Loucy (cell line): Measurements from ENCODE around the gene ENKD1.

Experiments used
- H2AFZ ChIP-seq: fragments of 200-600 bp; sonication (generic); 2 replicates; pipeline ENCODE4 v1.6.0; 2016; ENCODE audit warnings: antibody characterized with exemption, mild to moderate bottlenecking, low read length, moderate library complexity
- H3F3A ChIP-seq: fragments of 200-600 bp; 2 replicates; pipeline ENCODE4 v1.6.0; 2016; ENCODE audit warnings: antibody characterized with exemption, low read depth, mild to moderate bottlenecking
- H3K27me3 ChIP-seq: fragments of 200-600 bp; sonication (generic); 2 replicates; pipeline ENCODE4 v1.6.1; 2014; ENCODE audit warnings: low read length, mild to moderate bottlenecking; ENCODE audit not compliant: insufficient read depth, poor library complexity, severe bottlenecking
- H3K36me3 ChIP-seq: fragments of 200-600 bp; sonication (generic); 2 replicates; pipeline ENCODE4 v1.6.1; 2016; ENCODE audit warnings: low read length; ENCODE audit not compliant: insufficient read depth
- H3K4me1 ChIP-seq: fragments of 200-600 bp; sonication (generic); 2 replicates; pipeline ENCODE4 v1.5.1; 2014; ENCODE audit warnings: low read length, mild to moderate bottlenecking; ENCODE audit not compliant: insufficient read depth, poor library complexity, severe bottlenecking
- H3K4me2 ChIP-seq: fragments of 200-600 bp; sonication (generic); 2 replicates; pipeline ENCODE4 v1.6.0; 2014; ENCODE audit warnings: antibody characterized with exemption, low read length, low read depth, mild to moderate bottlenecking; ENCODE audit not compliant: poor library complexity, severe bottlenecking
- H3K4me3 ChIP-seq: fragments of 200-600 bp; sonication (generic); 2 replicates; pipeline ENCODE4 v1.5.1; 2014; ENCODE audit warnings: low read length, mild to moderate bottlenecking, mixed read lengths; ENCODE audit not compliant: poor library complexity, severe bottlenecking
- H3K79me2 ChIP-seq: fragments of 200-600 bp; sonication (generic); 2 replicates; pipeline ENCODE4 v1.6.1; 2014; ENCODE audit warnings: low read length; ENCODE audit not compliant: insufficient read depth
- H3K9ac ChIP-seq: fragments of 200-600 bp; sonication (generic); 2 replicates; pipeline ENCODE4 v1.6.0; 2014; ENCODE audit warnings: mild to moderate bottlenecking, low read depth, low read length, moderate library complexity; ENCODE audit not compliant: poor library complexity, severe bottlenecking
- H3K9me2 ChIP-seq: fragments of 200-600 bp; sonication (generic); replicated peaks from 2 replicates; pipeline ENCODE4 v1.6.1; 2016; ENCODE audit warnings: low read depth, low read length, mixed read lengths
- H3K9me3 ChIP-seq: fragments of 200-600 bp; sonication (generic); 2 replicates; pipeline ENCODE4 v1.6.1; 2014; ENCODE audit warnings: mild to moderate bottlenecking, antibody characterized with exemption, low read length, low read depth; ENCODE audit not compliant: insufficient read depth
- H4K20me1 ChIP-seq: fragments of 200-600 bp; sonication (generic); 2 replicates; pipeline ENCODE4 v1.6.0; 2014; ENCODE audit warnings: antibody characterized with exemption, low read length, mild to moderate bottlenecking; ENCODE audit not compliant: insufficient read depth, poor library complexity, severe bottlenecking
- EZH2phosphoT487 ChIP-seq: fragments of 200-600 bp; IDR thresholded peaks from 2 replicates; pipeline ENCODE4 v1.6.1; 2018; ENCODE audit warnings: antibody characterized with exemption, mild to moderate bottlenecking, moderate library complexity, borderline replicate concordance
- TF ChIP-seq, protein P1 (sequence below): fragments of 200-600 bp; sonication (generic); conservative IDR thresholded peaks from 2 replicates; pipeline ENCODE4 v1.5.1; 2014; ENCODE audit warnings: mild to moderate bottlenecking, antibody characterized with exemption, low read length

The ENKD1 gene

GRCh38 chr16:67704110-67704509 is 37.6 kb upstream of the ENKD1 start:
- Histone ChIP-seq H3K9me3 (no peaks in the 10 kb centered on the region), H3K9me2 (no peaks in the 10 kb centered on the region), H3K4me2 (no peak overlapping the region), H3K27me3 (no peaks in the 10 kb centered on the region), H3K4me1 (peaks cover 7% of the 10 kb centered on the region), H2AFZ (no peak overlapping the region), H3K36me3 (no peaks in the 10 kb centered on the region), H3F3A (no peaks in the 10 kb centered on the region; the same call in 1 of the 2 replicates), H3K9ac (no peak overlapping the region), H3K4me3 (no peak overlapping the region), H4K20me1 (peaks cover 11% of the 10 kb centered on the region), H3K79me2 (peaks cover 38% of the 10 kb centered on the region; the same call in 1 of the 2 replicates)
- TF ChIP-seq EZH2phosphoT487 = no peak
- TF ChIP-seq, protein P1, sequence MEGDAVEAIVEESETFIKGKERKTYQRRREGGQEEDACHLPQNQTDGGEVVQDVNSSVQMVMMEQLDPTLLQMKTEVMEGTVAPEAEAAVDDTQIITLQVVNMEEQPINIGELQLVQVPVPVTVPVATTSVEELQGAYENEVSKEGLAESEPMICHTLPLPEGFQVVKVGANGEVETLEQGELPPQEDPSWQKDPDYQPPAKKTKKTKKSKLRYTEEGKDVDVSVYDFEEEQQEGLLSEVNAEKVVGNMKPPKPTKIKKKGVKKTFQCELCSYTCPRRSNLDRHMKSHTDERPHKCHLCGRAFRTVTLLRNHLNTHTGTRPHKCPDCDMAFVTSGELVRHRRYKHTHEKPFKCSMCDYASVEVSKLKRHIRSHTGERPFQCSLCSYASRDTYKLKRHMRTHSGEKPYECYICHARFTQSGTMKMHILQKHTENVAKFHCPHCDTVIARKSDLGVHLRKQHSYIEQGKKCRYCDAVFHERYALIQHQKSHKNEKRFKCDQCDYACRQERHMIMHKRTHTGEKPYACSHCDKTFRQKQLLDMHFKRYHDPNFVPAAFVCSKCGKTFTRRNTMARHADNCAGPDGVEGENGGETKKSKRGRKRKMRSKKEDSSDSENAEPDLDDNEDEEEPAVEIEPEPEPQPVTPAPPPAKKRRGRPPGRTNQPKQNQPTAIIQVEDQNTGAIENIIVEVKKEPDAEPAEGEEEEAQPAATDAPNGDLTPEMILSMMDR = no peak

DNA sequence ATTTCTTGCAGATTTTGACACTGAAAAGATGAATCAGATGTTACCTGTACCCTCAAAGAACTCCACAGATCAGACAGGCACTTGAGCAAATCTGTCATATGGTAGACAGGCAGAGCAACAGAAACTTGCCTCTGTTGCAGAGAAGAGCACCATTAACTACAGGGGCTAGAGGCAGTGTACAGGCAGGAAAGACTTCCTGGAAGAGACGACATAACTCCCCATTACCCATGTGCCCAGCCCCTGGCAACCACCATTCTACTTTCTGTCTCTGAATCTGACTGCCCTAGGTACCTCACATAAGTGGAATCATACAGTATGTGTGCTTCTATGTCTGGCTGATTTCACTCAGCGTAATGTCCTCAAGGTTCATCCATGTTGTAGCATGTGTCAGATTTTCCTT is 37.1 kb upstream of the ENKD1 start:
- peaks cover 41% of the 10 kb centered on the region; the same call in 1 of the 2 replicates for H3K79me2 ChIP-seq
- no peak overlapping the region for H3K4me3 ChIP-seq
- peaks cover 9% of the 10 kb centered on the region for H4K20me1 ChIP-seq
- no peaks in the 10 kb centered on the region for H3K9me3 ChIP-seq
- no peak overlapping the region for H3K9ac ChIP-seq
- H3K4me2 ChIP-seq = peak overlapping the region; percentile 16
- H3K36me3 ChIP-seq = no peaks in the 10 kb centered on the region
- no peaks in the 10 kb centered on the region; the same call in 1 of the 2 replicates for H3F3A ChIP-seq
- H3K27me3 ChIP-seq = no peaks in the 10 kb centered on the region
- H3K9me2 ChIP-seq = no peaks in the 10 kb centered on the region
- H3K4me1 ChIP-seq = peaks cover 7% of the 10 kb centered on the region
- H2AFZ ChIP-seq = no peak overlapping the region
- TF ChIP-seq, protein P1 = no peak
- no peak for TF ChIP-seq EZH2phosphoT487

DNA sequence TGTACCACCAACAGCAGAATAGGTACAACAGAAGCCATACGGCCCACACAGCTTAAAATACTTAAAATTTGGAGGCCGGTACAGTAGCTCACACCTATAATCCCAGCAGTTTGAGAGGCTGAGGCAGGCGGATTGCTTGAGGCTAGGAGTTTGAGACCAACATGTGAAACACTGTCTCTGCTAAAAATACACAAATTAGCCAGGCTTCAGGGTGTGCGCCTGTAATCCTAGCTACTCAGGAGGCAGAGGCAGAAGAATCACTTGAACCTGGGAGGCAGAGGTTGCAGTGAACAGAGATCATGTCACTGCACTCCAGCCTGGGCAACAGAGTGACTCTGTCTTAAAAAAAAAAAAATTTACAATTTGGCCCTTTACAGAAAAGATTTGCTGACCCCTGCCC is 35.6 kb upstream of the ENKD1 start:
- Histone ChIP-seq H3K9ac (no peak overlapping the region), H3K4me2 (no peak overlapping the region), H3F3A (no peaks in the 10 kb centered on the region; the same call in 1 of the 2 replicates), H3K4me1 (peaks cover 7% of the 10 kb centered on the region), H2AFZ (no peak overlapping the region), H3K4me3 (no peak overlapping the region), H3K36me3 (peaks cover 9% of the 10 kb centered on the region; the same call in 1 of the 2 replicates), H3K9me2 (no peaks in the 10 kb centered on the region), H3K9me3 (no peaks in the 10 kb centered on the region), H3K27me3 (no peaks in the 10 kb centered on the region), H4K20me1 (peaks cover 5% of the 10 kb centered on the region), H3K79me2 (peaks cover 52% of the 10 kb centered on the region; the same call in 1 of the 2 replicates)
- no peak for TF ChIP-seq EZH2phosphoT487
- TF ChIP-seq, protein P1 = no peak
